Endothelial cell of umbilical vein (primary cell): ENCODE measurements around the gene MSL1. TPM values are rescaled to one million over a fixed set of nuclear protein-coding genes. Genes with fewer than 3 reads are reported as not detected.

Source experiments
- BruUV-seq: library from RNA; stranded (reverse); fragments of 400-500 nt; replicated peaks from 2 replicates; lab custom pipeline; 2021; lab: Mats Ljungman, UMichigan
- CTCF ChIA-PET: fragments of 300-600, 350-600 bp; sonication (Branson Sonifier 250); formaldehyde crosslinking; loops from one replicate; lab custom pipeline; 2021; ENCODE audit warnings: antibody characterized with exemption, inconsistent platforms; lab: Charles Lee
- POLR2A ChIA-PET: fragments of 300-600, 350-600 bp; sonication (Branson Sonifier 250); formaldehyde crosslinking; loops from one replicate; lab custom pipeline; 2021; ENCODE audit warnings: antibody characterized with exemption, inconsistent platforms; lab: Charles Lee
- DNase-seq: peaks from one replicate; pipeline ENCODE4 v3.0.0-alpha.2; 2011; ENCODE audit warnings: low read depth, low spot score
- FAIRE-seq: peaks from 2 replicates; lab custom pipeline; 2011; peaks lifted over from hg19 to GRCh38; lab: Jason Lieb, UNC
- H2AFZ ChIP-seq: 2 replicates; pipeline ENCODE4 v1.6.0; 2012; ENCODE audit warnings: low read depth, low read length, control low read depth, inconsistent platforms
- H3K27ac ChIP-seq: 2 replicates; pipeline ENCODE4 v1.5.1; 2011; ENCODE audit warnings: low read depth, mild to moderate bottlenecking, control low read depth, low read length, moderate library complexity; ENCODE audit not compliant: insufficient read depth
- H3K27me3 ChIP-seq, 2 experiments: 2 replicates each; pipeline versions ENCODE4 v1.6.0 to v1.6.1; 2011; ENCODE audit warnings: low read length in 2 of 2, mixed read lengths in 1 of 2; ENCODE audit not compliant: control insufficient read depth in 2 of 2, insufficient read depth in 2 of 2
- H3K36me3 ChIP-seq, 2 experiments: 2 replicates in 1 of 2; 3 replicates in 1 of 2; pipeline ENCODE4 v1.5.1; 2011; ENCODE audit warnings: low read length in 2 of 2, mild to moderate bottlenecking in 1 of 2, moderate library complexity in 1 of 2; ENCODE audit not compliant: control insufficient read depth in 2 of 2, insufficient read depth in 2 of 2; ENCODE audit errors: extremely low read depth in 1 of 2
- H3K4me1 ChIP-seq: 3 replicates; pipeline ENCODE4 v1.5.1; 2011; ENCODE audit warnings: mild to moderate bottlenecking, low read length; ENCODE audit not compliant: control insufficient read depth, insufficient read depth; ENCODE audit errors: extremely low read depth
- H3K4me2 ChIP-seq: 2 replicates; pipeline ENCODE4 v1.6.1; 2011; ENCODE audit warnings: low read length, control low read depth, mixed read lengths; ENCODE audit not compliant: insufficient read depth
- H3K4me3 ChIP-seq, 3 experiments: fragments of 200-600 bp in 1 of 3; sonication (generic), shearing (Covaris generic) in 1 of 3; replicated peaks in 1 of 3; 2 replicates each; pipeline ENCODE4 v1.5.1; 2011 to 2016; ENCODE audit warnings: control low read depth in 3 of 3, low read length in 3 of 3, mild to moderate bottlenecking in 2 of 3, inconsistent platforms in 1 of 3, low read depth in 1 of 3, moderate library complexity in 1 of 3; ENCODE audit not compliant: insufficient read depth in 1 of 3
- H3K79me2 ChIP-seq: 2 replicates; pipeline ENCODE4 v1.6.0; 2012; ENCODE audit warnings: low read length, inconsistent platforms; ENCODE audit not compliant: control insufficient read depth, insufficient read depth
- H3K9ac ChIP-seq: replicated peaks from 2 replicates; pipeline ENCODE3; 2011; ENCODE audit warnings: low read length, control low read depth; ENCODE audit not compliant: insufficient read depth; ENCODE audit errors: extremely low read depth
- H3K9me1 ChIP-seq: replicated peaks from 3 replicates; pipeline ENCODE4 v1.6.0; 2011; ENCODE audit warnings: mild to moderate bottlenecking, low read length; ENCODE audit not compliant: control insufficient read depth, insufficient read depth; ENCODE audit errors: extremely low read depth
- H3K9me3 ChIP-seq: replicated peaks from 2 replicates; pipeline ENCODE4 v1.5.1; 2012; ENCODE audit warnings: low read length, inconsistent platforms; ENCODE audit not compliant: control insufficient read depth, insufficient read depth
- H4K20me1 ChIP-seq: replicated peaks from 2 replicates; pipeline ENCODE3; 2011; ENCODE audit warnings: mild to moderate bottlenecking, low read length; ENCODE audit not compliant: control insufficient read depth, insufficient read depth; ENCODE audit errors: extremely low read depth
- EZH2 ChIP-seq: IDR thresholded peaks from 2 replicates; pipeline ENCODE4 v1.6.1; 2012; ENCODE audit warnings: borderline replicate concordance, low read depth, mild to moderate bottlenecking, moderate library complexity, low read length, inconsistent platforms; ENCODE audit not compliant: severe bottlenecking
- FOS ChIP-seq: IDR thresholded peaks from 2 replicates; pipeline ENCODE4 v1.6.1; 2011; ENCODE audit warnings: mild to moderate bottlenecking, low read length, moderate library complexity, borderline replicate concordance; ENCODE audit not compliant: insufficient read depth
- GATA2 ChIP-seq: IDR thresholded peaks from 2 replicates; pipeline ENCODE4 v1.7.0; 2011; ENCODE audit warnings: low read depth, mild to moderate bottlenecking, moderate library complexity, mixed read lengths, low read length; ENCODE audit not compliant: insufficient read length, insufficient read depth
- JUN ChIP-seq: IDR thresholded peaks from 2 replicates; pipeline ENCODE4 v1.6.1; 2011; ENCODE audit warnings: borderline replicate concordance, low read depth; ENCODE audit not compliant: insufficient read length, insufficient read depth
- MAX ChIP-seq: IDR thresholded peaks from 2 replicates; pipeline ENCODE4 v1.6.1; 2011; ENCODE audit not compliant: insufficient read depth, insufficient read length
- MYC ChIP-seq: IDR thresholded peaks from one replicate; pipeline ENCODE4 v1.6.1; 2011; ENCODE audit warnings: mild to moderate bottlenecking, low read depth, low read length
- POLR2A ChIP-seq: IDR thresholded peaks from 2 replicates; pipeline ENCODE4 v1.6.1; 2012; ENCODE audit warnings: low read depth, mild to moderate bottlenecking, control low read depth, low read length
- POLR2AphosphoS5 ChIP-seq: IDR thresholded peaks from 2 replicates; pipeline ENCODE4 v1.6.1; 2012; ENCODE audit warnings: low read depth, mild to moderate bottlenecking, control low read depth, low read length, moderate library complexity; ENCODE audit not compliant: insufficient read depth
- dilution Hi-C: fragments of 300-500 bp; cut with MboI; formaldehyde crosslinking; loops from one replicate; pipeline ENCODE4 v1.15.0; 2019; ENCODE audit warnings: low sequenced_read_pairs; ENCODE audit not compliant: extremely low pct_ligation_motif_present
- intact Hi-C: fragments of 100-400 bp; cut with micrococcal nuclease; formaldehyde crosslinking; loops from one replicate; pipeline ENCODE4 v1.10.0; 2022
- polyA plus RNA-seq, 4 experiments: library from polyadenylated mRNA; depleted of rRNA in 3 of 4; stranded (reverse) in 3 of 4; unstranded in 1 of 4; fragments of >200 nt; gene quantifications; 2 replicates each; pipeline versions ENCODE4 v1.2.1 to v1.2.3, GENCODE V29; 2011 to 2012; ENCODE audit warnings: missing spikeins in 1 of 4
- total RNA-seq: library from RNA; stranded (reverse); gene quantifications from 2 replicates; pipeline ENCODE4 v1.2.3, GENCODE V29; 2021
- TF ChIP-seq, protein P1 (sequence below), 2 donors: IDR thresholded peaks; 1 replicate in 1 of 2; 2 replicates in 1 of 2; pipeline ENCODE4 v1.5.1; 2011; ENCODE audit warnings: low read length in 2 of 2, mild to moderate bottlenecking in 2 of 2, moderate library complexity in 2 of 2, control low read depth in 1 of 2, inconsistent platforms in 1 of 2, low read depth in 1 of 2; ENCODE audit not compliant: insufficient read depth in 1 of 2; ENCODE audit errors: extremely low read depth in 1 of 2

The MSL1 gene
- total and polyA plus RNA-seq, 2 donors (not counting 3 experiments of a cell fraction or from before 2014, with no cell fraction given), result 30.9 to 95.0 TPM

- H3K9ac ChIP-seq, result no peak overlapping the region
- dilution Hi-C loops, result no loop called here
- ChIA-PET POLR2A (no interaction called here), CTCF (interaction anchor here (0.8 to 2.8 kb wide), 6 partner anchors 13 to 54 kb away, joined by 3 to 8 read pairs (median 4); no protein-coding TSS in a partner anchor)
- no peak for FAIRE-seq
- no peaks in the 10 kb centered on the region for H3K9me3 ChIP-seq
- no peak overlapping the region for H2AFZ ChIP-seq
- H4K20me1 ChIP-seq, result no peaks in the 10 kb centered on the region
- H3K36me3 ChIP-seq, result peaks cover 0 to 43% of the 10 kb centered on the region in 2 experiments
- no peaks in the 10 kb centered on the region for H3K9me1 ChIP-seq
- no peak overlapping the region for H3K27ac ChIP-seq
- no peaks in the 10 kb centered on the region for H3K4me1 ChIP-seq
- BruUV-seq, result no TSS peak
- intact Hi-C loops, result no loop called here
- no peak overlapping the region for H3K4me2 ChIP-seq
- DNase-seq, result no peak
- H3K4me3 ChIP-seq, result no peak overlapping the region
- H3K27me3 ChIP-seq, result no peaks in the 10 kb centered on the region
- TF ChIP-seq GATA2 (no peak), JUN (no peak), MAX (no peak), FOS (no peak), MYC (no peak), POLR2A (no peak), POLR2AphosphoS5 (no peak), EZH2 (no peak)
- TF ChIP-seq, protein P1, sequence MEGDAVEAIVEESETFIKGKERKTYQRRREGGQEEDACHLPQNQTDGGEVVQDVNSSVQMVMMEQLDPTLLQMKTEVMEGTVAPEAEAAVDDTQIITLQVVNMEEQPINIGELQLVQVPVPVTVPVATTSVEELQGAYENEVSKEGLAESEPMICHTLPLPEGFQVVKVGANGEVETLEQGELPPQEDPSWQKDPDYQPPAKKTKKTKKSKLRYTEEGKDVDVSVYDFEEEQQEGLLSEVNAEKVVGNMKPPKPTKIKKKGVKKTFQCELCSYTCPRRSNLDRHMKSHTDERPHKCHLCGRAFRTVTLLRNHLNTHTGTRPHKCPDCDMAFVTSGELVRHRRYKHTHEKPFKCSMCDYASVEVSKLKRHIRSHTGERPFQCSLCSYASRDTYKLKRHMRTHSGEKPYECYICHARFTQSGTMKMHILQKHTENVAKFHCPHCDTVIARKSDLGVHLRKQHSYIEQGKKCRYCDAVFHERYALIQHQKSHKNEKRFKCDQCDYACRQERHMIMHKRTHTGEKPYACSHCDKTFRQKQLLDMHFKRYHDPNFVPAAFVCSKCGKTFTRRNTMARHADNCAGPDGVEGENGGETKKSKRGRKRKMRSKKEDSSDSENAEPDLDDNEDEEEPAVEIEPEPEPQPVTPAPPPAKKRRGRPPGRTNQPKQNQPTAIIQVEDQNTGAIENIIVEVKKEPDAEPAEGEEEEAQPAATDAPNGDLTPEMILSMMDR (IDR thresholded peaks at IDR 0.05; ENCODE audit: extremely low read depth in 1 of 2, insufficient read depth in 1 of 2, low read depth in 1 of 2, low read length in 2 of 2), result no peak
- no peaks in the 10 kb centered on the region for H3K79me2 ChIP-seq
Observed at GRCh38 chr17:40089077-40089895, 32.5 kb upstream of the MSL1 start.
